GM19395 (cell line): Measurements from ENCODE around the gene P2RY6.

ENCODE experiments used
- ATAC-seq: cut with Tn5 transposase; IDR thresholded peaks from one replicate; pipeline ENCODE4 v1.9.1; 2021; ENCODE audit warnings: mild to moderate bottlenecking, moderate library complexity; ENCODE audit not compliant: unreplicated experiment

Gene P2RY6

GRCh38 chr11:73295241-73295995 is 23.3 kb downstream of the P2RY6 start:
- no peak for ATAC-seq

GRCh38 chr11:73295996-73296318 is 23.8 kb downstream of the P2RY6 start:
- ATAC-seq = no peak

GRCh38 chr11:73296501-73297230 is 24.5 kb downstream of the P2RY6 start:
- no peak for ATAC-seq

- no peak for ATAC-seq
These were observed 25.1 kb downstream of the P2RY6 start for GRCh38 chr11:73297231-73297590.

- ATAC-seq = no peak
These were observed 25.6 kb downstream of the P2RY6 start for GRCh38 chr11:73297702-73298101.

- ATAC-seq = no peak
These were observed 26.1 kb downstream of the P2RY6 start for GRCh38 chr11:73298233-73298632.

GRCh38 chr11:73299751-73300150 is 27.6 kb downstream of the P2RY6 start:
- ATAC-seq = no peak

GRCh38 chr11:73306069-73306841 is 34.1 kb downstream of the P2RY6 start:
- ATAC-seq = no peak

- no peak for ATAC-seq
These were observed 34.8 kb downstream of the P2RY6 start for GRCh38 chr11:73306977-73307322.

GRCh38 chr11:73307323-73308002 is 35.3 kb downstream of the P2RY6 start:
- peak; percentile 52 for ATAC-seq

- peak; percentile 42 for ATAC-seq
These were observed 36.1 kb downstream of the P2RY6 start, which contains the start of gene ARHGEF17 for GRCh38 chr11:73308003-73308960. Gene ARHGEF17 (plus strand): TSS chr11:73308276. CDS start chr11:73308639, 363 bp downstream.

GRCh38 chr11:73308961-73309919 is 37.1 kb downstream of the P2RY6 start:
- no peak for ATAC-seq

- no peak for ATAC-seq
These were observed 37.9 kb downstream of the P2RY6 start for GRCh38 chr11:73310076-73310475.

- ATAC-seq = no peak
These were observed 38.7 kb downstream of the P2RY6 start for GRCh38 chr11:73310661-73311393.

GRCh38 chr11:73311394-73311869 is 39.3 kb downstream of the P2RY6 start:
- no peak for ATAC-seq

GRCh38 chr11:73312036-73312435 is 39.9 kb downstream of the P2RY6 start:
- no peak for ATAC-seq

- ATAC-seq = no peak
These were observed 40.8 kb downstream of the P2RY6 start for GRCh38 chr11:73312851-73313327.

GRCh38 chr11:73313652-73314051 is 41.5 kb downstream of the P2RY6 start:
- no peak for ATAC-seq
